K562 (cell line): ENCODE data around the gene SLC9B2. TPM values are rescaled to one million over a fixed set of nuclear protein-coding genes. Genes with fewer than 3 reads are reported as not detected.

Source experiments
- ATAC-seq: fragments of 200-7000 bp; cut with Tn5 transposase; 3 replicates; pipeline ENCODE4 v1.9.1; 2020; ENCODE audit warnings: moderate library complexity
- BruUV-seq: library from RNA; stranded (reverse); fragments of 400-500 nt; replicated peaks from 2 replicates; lab custom pipeline; 2021; lab: Mats Ljungman, UMichigan
- CTCF ChIA-PET: fragments of 300-600 bp; formaldehyde crosslinking; extraction: SDS; loops from one replicate; lab custom pipeline; 2021; ENCODE audit warnings: low intra/inter-chr PET ratio; lab: Yijun Ruan, JAX
- POLR2A ChIA-PET: fragments of 300-600, 350-650 bp; sonication (Branson Sonifier 250); formaldehyde crosslinking; extraction: SDS; loops from one replicate; lab custom pipeline; 2021; ENCODE audit warnings: antibody characterized with exemption, inconsistent platforms; lab: Yijun Ruan, JAX
- DNase-seq, 4 experiments: peaks; one replicate each; pipeline versions ENCODE4 v3.0.0 to v3.0.0-alpha.2; 2011 to 2018; ENCODE audit warnings: low spot score in 3 of 4, mixed read lengths in 3 of 4; ENCODE audit errors: extremely low read depth in 1 of 4
- FAIRE-seq: peaks from 2 replicates; lab custom pipeline; 2011; peaks lifted over from hg19 to GRCh38; lab: Jason Lieb, UNC
- H2AFZ ChIP-seq: 2 replicates; pipeline ENCODE4 v1.6.0; 2011; ENCODE audit warnings: low read depth, low read length, control low read depth, inconsistent platforms
- H3K27ac ChIP-seq: fragments of 200-600 bp; 3 replicates; pipeline ENCODE4 v1.8.0; 2011; ENCODE audit warnings: low read depth, mild to moderate bottlenecking, control low read depth, inconsistent platforms, low read length, moderate library complexity, mixed read lengths; ENCODE audit errors: extremely low read depth
- H3K27me3 ChIP-seq, 2 experiments: fragments of 300-600 bp in 1 of 2; 2 replicates in 1 of 2; 3 replicates in 1 of 2; pipeline versions ENCODE4 v1.6.0 to v1.8.0; 2011; ENCODE audit warnings: inconsistent platforms in 2 of 2, low read length in 2 of 2, mild to moderate bottlenecking in 1 of 2, mixed read lengths in 1 of 2, moderate library complexity in 1 of 2; ENCODE audit not compliant: control insufficient read depth in 2 of 2, insufficient read depth in 2 of 2
- H3K36me3 ChIP-seq: fragments of 300-600 bp; 3 replicates; pipeline ENCODE4 v1.8.0; 2011; ENCODE audit warnings: mild to moderate bottlenecking, low read length, inconsistent platforms; ENCODE audit not compliant: control insufficient read depth, insufficient read depth
- H3K4me1 ChIP-seq, 2 experiments: fragments of 200-600 bp in 1 of 2; replicated peaks in 1 of 2; 2 replicates in 1 of 2; 3 replicates in 1 of 2; pipeline versions ENCODE4 v1.5.1 to v1.8.0; 2011; ENCODE audit warnings: inconsistent platforms in 2 of 2, low read length in 2 of 2, mild to moderate bottlenecking in 1 of 2, mixed read lengths in 1 of 2, moderate library complexity in 1 of 2; ENCODE audit not compliant: control insufficient read depth in 2 of 2, insufficient read depth in 2 of 2
- H3K4me2 ChIP-seq: 2 replicates; pipeline ENCODE4 v1.6.1; 2011; ENCODE audit warnings: low read length, control low read depth, inconsistent platforms, mixed read lengths; ENCODE audit not compliant: insufficient read depth
- H3K4me3 ChIP-seq: fragments of 200-600 bp; sonication (generic), shearing (Covaris generic); 2 replicates; pipeline ENCODE4 v1.5.1; 2016; ENCODE audit warnings: control low read depth, inconsistent platforms
- H3K79me2 ChIP-seq: fragments of 200-600 bp; 3 replicates; pipeline ENCODE4 v1.8.0; 2011; ENCODE audit warnings: low read length, inconsistent platforms; ENCODE audit not compliant: control insufficient read depth, insufficient read depth
- H3K9ac ChIP-seq, 2 experiments: 2 replicates each; pipeline versions ENCODE4 v1.6.0 to v1.6.1; 2011; ENCODE audit warnings: low read depth in 2 of 2, low read length in 2 of 2, control low read depth in 1 of 2, inconsistent platforms in 1 of 2, mild to moderate bottlenecking in 1 of 2, mixed read lengths in 1 of 2; ENCODE audit not compliant: insufficient read depth in 1 of 2
- H3K9me1 ChIP-seq: one replicate; pipeline ENCODE4 v1.6.0; 2011; ENCODE audit warnings: inconsistent platforms, mild to moderate bottlenecking, low read length, moderate library complexity; ENCODE audit not compliant: control insufficient read depth, insufficient read depth
- H3K9me3 ChIP-seq: replicated peaks from 2 replicates; pipeline ENCODE4 v1.5.1; 2011; ENCODE audit warnings: low read depth, low read length, inconsistent platforms; ENCODE audit not compliant: control insufficient read depth, insufficient read depth
- H4K20me1 ChIP-seq: replicated peaks from 2 replicates; pipeline ENCODE4 v1.6.1; 2011; ENCODE audit warnings: low read length, inconsistent platforms, mixed read lengths; ENCODE audit not compliant: control insufficient read depth, insufficient read depth
- GABPA ChIP-seq: fragments of 200-800 bp; sonication (Bioruptor generic); conservative IDR thresholded peaks from 2 replicates; pipeline ENCODE4 v1.6.1; 2016; ENCODE audit warnings: low read depth, missing genetic modification characterization, missing compliant biosample characterization
- GATAD2B ChIP-seq: fragments of 450-650 bp; IDR thresholded peaks from 2 replicates; pipeline ENCODE4 v1.6.1; 2017; ENCODE audit warnings: mild to moderate bottlenecking, borderline replicate concordance
- GTF2E2 ChIP-seq: fragments of 200-800 bp; sonication (Bioruptor generic); IDR thresholded peaks from 2 replicates; pipeline ENCODE4 v1.6.1; 2016; ENCODE audit warnings: missing genetic modification characterization, missing compliant biosample characterization
- MECOM ChIP-seq: fragments of 250-450 bp; sonication (Bioruptor Pico); IDR thresholded peaks from 2 replicates; pipeline ENCODE4 v1.8.0; 2022; ENCODE audit warnings: inconsistent platforms
- PRDM10 ChIP-seq: fragments of 450-650 bp; IDR thresholded peaks from 2 replicates; pipeline ENCODE4 v1.6.1; 2018; ENCODE audit not compliant: partially characterized antibody
- RNF219 ChIP-seq: fragments of 250-450 bp; sonication (Bioruptor Pico); IDR thresholded peaks from 2 replicates; pipeline ENCODE4 v1.5.0; 2022; ENCODE audit warnings: mild to moderate bottlenecking
- SPI1 ChIP-seq: IDR thresholded peaks from 2 replicates; pipeline ENCODE4 v1.6.1; 2011; ENCODE audit warnings: low read depth, low read length, control low read depth, borderline replicate concordance
- TBL1XR1 ChIP-seq, 2 experiments: IDR thresholded peaks; 2 replicates each; pipeline ENCODE4 v1.6.1; 2012; ENCODE audit warnings: improper control_type of control experiment in 2 of 2, low read length in 2 of 2, mild to moderate bottlenecking in 1 of 2
- ZNF175 ChIP-seq: fragments of 200-800 bp; sonication (Bioruptor generic); IDR thresholded peaks from 2 replicates; pipeline ENCODE4 v1.6.1; 2016; ENCODE audit warnings: low read depth, mild to moderate bottlenecking, missing genetic modification characterization, missing compliant biosample characterization
- WGBS: fragments of 100-300 bp; shearing (Covaris generic); methylation state at CpG from one replicate; pipeline ENCODE4 v1.1.6; 2016; ENCODE audit warnings: low coverage, mixed read lengths; ENCODE audit not compliant: insufficient coverage; ENCODE audit errors: missing lambda C conversion rate; 5-methylcytosine and 5-hydroxymethylcytosine counted together
- in situ Hi-C: fragments of 300-500 bp; cut with MboI; formaldehyde crosslinking; loops from 4 replicates; pipeline ENCODE4 v1.15.0; 2018; ENCODE audit warnings: inconsistent platforms, mixed read lengths
- intact Hi-C: fragments of 100-400 bp; cut with micrococcal nuclease; formaldehyde crosslinking; loops from 2 replicates; pipeline ENCODE4 v1.14.2; 2022
- polyA plus RNA-seq, 8 experiments: library from polyadenylated mRNA; depleted of rRNA in 4 of 8; stranded (reverse) in 5 of 8; unstranded in 3 of 8; fragments of >200 nt; fragmentation: Nextera tagmentation in 2 of 8; fragmentation: Illumina TruSeq in 1 of 8; extraction: Ambion mirVana in 2 of 8; extraction: Trizol in 1 of 8; gene quantifications; 2 replicates each; pipeline versions ENCODE4 v1.2.1 to v1.2.3, GENCODE V29; 2011 to 2014; ENCODE audit warnings: inconsistent platforms in 1 of 8, missing spikeins in 1 of 8
- total RNA-seq, 7 experiments: library from RNA; depleted of rRNA in 6 of 7; stranded (reverse); fragments of >200 nt in 6 of 7; fragmentation: Illumina TruSeq in 2 of 7; extraction: Trizol in 2 of 7; gene quantifications; 2 replicates each; pipeline versions ENCODE4 v1.2.1 to v1.2.3, GENCODE V29; 2011 to 2021; ENCODE audit warnings: low replicate concordance in 1 of 7

SLC9B2 gene
- total and polyA plus RNA-seq, 9 of the 15 experiments (the other 6 are each of a cell fraction or from before 2014, with no cell fraction given): 6.6 to 14.6 (median 11.4) TPM

DNA sequence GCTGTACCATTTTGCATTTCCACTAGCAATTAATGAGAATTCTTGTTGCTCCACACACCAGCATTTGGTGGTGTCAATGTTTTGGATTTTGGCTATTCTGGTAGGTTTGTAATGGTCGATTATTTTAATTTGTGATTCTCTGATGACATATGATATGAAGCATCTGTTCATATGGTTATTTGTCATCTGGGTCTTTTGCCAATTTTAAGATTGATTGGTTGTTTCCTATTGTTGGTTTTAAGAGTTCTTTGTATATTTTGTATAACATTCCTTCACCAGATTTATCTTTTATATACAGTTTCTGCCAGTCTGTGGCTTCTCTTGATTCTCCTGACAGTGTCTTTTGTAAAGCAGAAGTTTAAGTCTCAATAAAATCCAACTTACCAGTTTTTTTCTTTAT lies 41.6 kb upstream of the SLC9B2 start:
- POLR2A ChIA-PET: no interaction called here
- in situ Hi-C loops: no loop called here
- H3K9me1 ChIP-seq: no peaks in the 10 kb centered on the region
- TF ChIP-seq GATAD2B (no peak), GABPA (no peak), MECOM (CRISPR knock-in tag) (no peak), GTF2E2 (tag) (no peak)
- no peaks in the 10 kb centered on the region for H3K4me1 ChIP-seq
- H3K27me3 ChIP-seq: no peaks in the 10 kb centered on the region
- no peak overlapping the region for H3K4me3 ChIP-seq
- FAIRE-seq (no peak), ATAC-seq (no peak), DNase-seq (no peak)
- no peaks in the 10 kb centered on the region for H4K20me1 ChIP-seq
- H3K9ac ChIP-seq: no peak overlapping the region
- H3K27ac ChIP-seq: no peak overlapping the region
- no peaks in the 10 kb centered on the region for H3K79me2 ChIP-seq
- WGBS: 62% methylated on average over 1 of the region's 1 CpG
- intact Hi-C loops: no loop called here
- no peak overlapping the region for H3K4me2 ChIP-seq
- no peaks in the 10 kb centered on the region for H3K9me3 ChIP-seq
- H3K36me3 ChIP-seq: peaks cover 50% of the 10 kb centered on the region; the same call in 2 of the 3 replicates
- BruUV-seq: no TSS peak
- no peak overlapping the region for H2AFZ ChIP-seq
- CTCF ChIA-PET: no interaction called here

DNA sequence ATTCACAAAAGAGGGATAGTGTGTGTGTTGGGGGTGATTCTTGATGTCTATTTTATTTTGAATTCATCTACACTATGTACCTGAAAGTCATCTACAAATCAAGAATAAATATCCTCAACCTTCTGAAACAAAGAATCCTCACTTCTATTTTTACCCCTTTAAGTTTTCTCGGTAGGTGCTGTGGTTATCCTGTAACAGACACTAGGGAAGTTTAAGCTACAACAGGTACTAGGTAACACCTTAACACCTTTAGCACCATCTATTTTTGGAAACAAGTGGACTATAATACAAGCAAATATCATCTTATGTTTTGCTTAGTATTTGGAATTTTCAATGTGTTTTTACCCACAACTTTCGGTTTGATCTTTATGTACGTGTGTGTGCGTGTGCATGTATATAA lies 35.0 kb upstream of the SLC9B2 start:
- Histone ChIP-seq H3K27ac (no peak overlapping the region), H3K4me2 (no peak overlapping the region), H2AFZ (no peak overlapping the region), H3K4me1 (no peaks in the 10 kb centered on the region), H3K9me3 (no peaks in the 10 kb centered on the region), H3K9me1 (no peaks in the 10 kb centered on the region), H3K9ac (no peak overlapping the region), H3K79me2 (no peaks in the 10 kb centered on the region), H3K27me3 (no peaks in the 10 kb centered on the region), H3K36me3 (peaks cover 66% of the 10 kb centered on the region; the same call in 2 of the 3 replicates), H4K20me1 (no peaks in the 10 kb centered on the region), H3K4me3 (no peak overlapping the region)
- FAIRE-seq (no peak), DNase-seq (no peak), ATAC-seq (no peak)
- in situ Hi-C loops: no loop called here
- 100% methylated on average over 4 of the region's 4 CpGs for WGBS
- intact Hi-C loops: no loop called here
- POLR2A ChIA-PET: no interaction called here
- BruUV-seq: no TSS peak
- CTCF ChIA-PET: no interaction called here
- no peak for TF ChIP-seq ZNF175 (CRISPR knock-in tag)
- TF ChIP-seq RNF219 (CRISPR knock-in tag): no peak
- no peak for TF ChIP-seq TBL1XR1 (IDR thresholded peaks at IDR 0.05; ENCODE audit: low read length in 2 of 2)
- TF ChIP-seq SPI1: no peak
- TF ChIP-seq PRDM10: no peak
